Upper lobe of right lung (tissue), 1 donor: Measurements from ENCODE around the gene GDPD5. TPM values are rescaled to one million over a fixed set of nuclear protein-coding genes. Genes with fewer than 3 reads are reported as not detected.

Experiments used
- ATAC-seq: fragments of 200-7000 bp; cut with Tn5 transposase; one replicate; pipeline ENCODE4 v1.9.1; 2020; ENCODE audit warnings: mild to moderate bottlenecking, moderate library complexity
- DNase-seq: peaks from one replicate; pipeline ENCODE4 v3.0.0-alpha.2; 2020
- H3K27ac ChIP-seq: fragments of 200-600 bp; one replicate; pipeline ENCODE4 v1.8.0; 2022
- H3K27me3 ChIP-seq: fragments of 200-600 bp; one replicate; pipeline ENCODE4 v1.8.0; 2022; ENCODE audit warnings: mild to moderate bottlenecking
- H3K36me3 ChIP-seq: fragments of 200-600 bp; one replicate; pipeline ENCODE4 v1.8.0; 2022
- H3K4me1 ChIP-seq: fragments of 200-600 bp; one replicate; pipeline ENCODE4 v1.8.0; 2022
- H3K4me3 ChIP-seq: fragments of 200-600 bp; one replicate; pipeline ENCODE4 v1.8.0; 2022; ENCODE audit warnings: mild to moderate bottlenecking
- H3K9me3 ChIP-seq: fragments of 200-600 bp; one replicate; pipeline ENCODE4 v1.8.0; 2022
- CTCF ChIP-seq: fragments of 200-600 bp; IDR thresholded peaks from one replicate; pipeline ENCODE4 v1.8.0; 2022; ENCODE audit warnings: antibody characterized with exemption
- intact Hi-C: fragments of 100-400 bp; cut with DNase I; formaldehyde crosslinking; loops from one replicate; pipeline ENCODE4 v1.11.0; 2022
- total RNA-seq: library from RNA; stranded (reverse); fragmentation: NEBNext Ultra II Directional; extraction: Animal tissue kit (Norgen Biotek cat#: 25700); gene quantifications from one replicate; pipeline ENCODE4 v1.2.1, GENCODE V29; 2021
- donor health status: DM: no; HTN: yes; CAD: no; lungs with severe emphysema.

Gene GDPD5
- total RNA-seq, 1 donor from 2014 or later = 19.3 TPM

- H3K9me3 ChIP-seq = no peaks in the 10 kb centered on the region
- peaks cover 12% of the 10 kb centered on the region for H3K4me1 ChIP-seq
- peak; percentile 81 for ATAC-seq
- DNase-seq = peak; percentile 90
- no peak for TF ChIP-seq CTCF
- H3K4me3 ChIP-seq = peak overlapping the region; percentile 45
- intact Hi-C loops = no loop called here
- H3K36me3 ChIP-seq = no peaks in the 10 kb centered on the region
- H3K27me3 ChIP-seq = peaks cover 13% of the 10 kb centered on the region
- no peak overlapping the region for H3K27ac ChIP-seq
Measured at GRCh38 chr11:75429902-75430713, 95.6 kb downstream of the GDPD5 start.

- no peaks in the 10 kb centered on the region for H3K36me3 ChIP-seq
- TF ChIP-seq CTCF = no peak
- DNase-seq (no peak), ATAC-seq (no peak)
- peaks cover 12% of the 10 kb centered on the region for H3K4me1 ChIP-seq
- H3K9me3 ChIP-seq = no peaks in the 10 kb centered on the region
- intact Hi-C loops = no loop called here
- no peak overlapping the region for H3K4me3 ChIP-seq
- H3K27ac ChIP-seq = no peak overlapping the region
- peaks cover 13% of the 10 kb centered on the region for H3K27me3 ChIP-seq
Measured at GRCh38 chr11:75429641-75429901, 96.2 kb downstream of the GDPD5 start.

- ATAC-seq (no peak), DNase-seq (peak; percentile 25)
- intact Hi-C loops = no loop called here
- H3K27me3 ChIP-seq = peaks cover 13% of the 10 kb centered on the region
- H3K9me3 ChIP-seq = no peaks in the 10 kb centered on the region
- peaks cover 12% of the 10 kb centered on the region for H3K4me1 ChIP-seq
- TF ChIP-seq CTCF = no peak
- H3K36me3 ChIP-seq = no peaks in the 10 kb centered on the region
- no peak overlapping the region for H3K4me3 ChIP-seq
- no peak overlapping the region for H3K27ac ChIP-seq
Measured at GRCh38 chr11:75428989-75429640, 96.6 kb downstream of the GDPD5 start.

GRCh38 chr11:75428281-75428724, 97.4 kb downstream of the GDPD5 start:
- H3K9me3 ChIP-seq = no peaks in the 10 kb centered on the region
- H3K4me1 ChIP-seq = peaks cover 12% of the 10 kb centered on the region
- peak; percentile 92 for ATAC-seq
- H3K27me3 ChIP-seq = peaks cover 13% of the 10 kb centered on the region
- TF ChIP-seq CTCF = no peak
- H3K36me3 ChIP-seq = no peaks in the 10 kb centered on the region
- H3K4me3 ChIP-seq = peak overlapping the region; percentile 53
- peak; percentile 95 for DNase-seq
- H3K27ac ChIP-seq = peak overlapping the region; percentile 63
- intact Hi-C loops = no loop called here

- no peak for DNase-seq
- Histone ChIP-seq H3K36me3 (peaks cover 4% of the 10 kb centered on the region), H3K27me3 (peaks cover 13% of the 10 kb centered on the region), H3K9me3 (no peaks in the 10 kb centered on the region), H3K27ac (no peak overlapping the region), H3K4me1 (peaks cover 18% of the 10 kb centered on the region), H3K4me3 (no peak overlapping the region)
- intact Hi-C loops = no loop called here
- no peak for TF ChIP-seq CTCF
- no peak for ATAC-seq
Measured at GRCh38 chr11:75427181-75427580, 98.6 kb downstream of the GDPD5 start.
